ENCODE results near the gene POLN. TPM values are rescaled to one million over a fixed set of nuclear protein-coding genes. Genes with fewer than 3 reads are reported as not detected.

The POLN gene
- polyA plus RNA-seq, 3 donors: 0.08 to 0.33 (median 0.28) TPM

GRCh38 chr4:2127609-2128332 lies 114.2 kb downstream of the POLN start:
- no peak for DNase-seq
- no peak overlapping the region for H3K27ac ChIP-seq (ENCODE audit: low read depth in 1 of 2, low read length in 2 of 2)
- Mint-ChIP-seq H3K27ac (no peak overlapping the region), H3K4me1 (no peaks in the 10 kb centered on the region), H3K36me3 (no peaks in the 10 kb centered on the region), H3K4me3 (no peak overlapping the region), H3K27me3 (ENCODE audit: low read depth in 3 of 3) (peaks cover 11 to 17% (median 11%) of the 10 kb centered on the region in 3 donors), H3K9me3 (peaks cover 10 to 18% (median 13%) of the 10 kb centered on the region in 7 donors)
- H3K4me2 ChIP-seq (replicated peaks; ENCODE audit: extremely low read depth, low read length, poor library complexity, severe bottlenecking): no peak overlapping the region
- H3K4me3 ChIP-seq (replicated peaks in 1 of 3; ENCODE audit: low read depth in 2 of 3, low read length in 3 of 3): no peak overlapping the region
- intact Hi-C loops (cut with micrococcal nuclease): no loop called here
- no peaks in the 10 kb centered on the region for H3K4me1 ChIP-seq (ENCODE audit: control insufficient read depth in 1 of 2, insufficient read depth in 2 of 2, low read length in 2 of 2)
- WGBS (ENCODE audit: insufficient coverage): 93% methylated on average over 5 of the region's 20 CpGs
- no peaks in the 10 kb centered on the region for H4K20me1 ChIP-seq (ENCODE audit: insufficient read depth, low read length)
- TF ChIP-seq, protein P1, sequence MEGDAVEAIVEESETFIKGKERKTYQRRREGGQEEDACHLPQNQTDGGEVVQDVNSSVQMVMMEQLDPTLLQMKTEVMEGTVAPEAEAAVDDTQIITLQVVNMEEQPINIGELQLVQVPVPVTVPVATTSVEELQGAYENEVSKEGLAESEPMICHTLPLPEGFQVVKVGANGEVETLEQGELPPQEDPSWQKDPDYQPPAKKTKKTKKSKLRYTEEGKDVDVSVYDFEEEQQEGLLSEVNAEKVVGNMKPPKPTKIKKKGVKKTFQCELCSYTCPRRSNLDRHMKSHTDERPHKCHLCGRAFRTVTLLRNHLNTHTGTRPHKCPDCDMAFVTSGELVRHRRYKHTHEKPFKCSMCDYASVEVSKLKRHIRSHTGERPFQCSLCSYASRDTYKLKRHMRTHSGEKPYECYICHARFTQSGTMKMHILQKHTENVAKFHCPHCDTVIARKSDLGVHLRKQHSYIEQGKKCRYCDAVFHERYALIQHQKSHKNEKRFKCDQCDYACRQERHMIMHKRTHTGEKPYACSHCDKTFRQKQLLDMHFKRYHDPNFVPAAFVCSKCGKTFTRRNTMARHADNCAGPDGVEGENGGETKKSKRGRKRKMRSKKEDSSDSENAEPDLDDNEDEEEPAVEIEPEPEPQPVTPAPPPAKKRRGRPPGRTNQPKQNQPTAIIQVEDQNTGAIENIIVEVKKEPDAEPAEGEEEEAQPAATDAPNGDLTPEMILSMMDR (IDR thresholded peaks at IDR 0.05): no peak
- no peak overlapping the region for H2AFZ ChIP-seq (ENCODE audit: insufficient read depth, low read depth, low read length, poor library complexity, severe bottlenecking)
- H3K9ac ChIP-seq (ENCODE audit: insufficient read depth, low read length, poor library complexity, severe bottlenecking): no peak overlapping the region
- H3K79me2 ChIP-seq (ENCODE audit: insufficient read depth, low read length): no peaks in the 10 kb centered on the region
- no peaks in the 10 kb centered on the region for H3K36me3 ChIP-seq (replicated peaks in 1 of 2; ENCODE audit: control insufficient read depth in 1 of 2, insufficient read depth in 2 of 2, low read length in 2 of 2)
- H3K9me3 ChIP-seq (replicated peaks in 1 of 2; ENCODE audit: control insufficient read depth in 1 of 2, insufficient read depth in 1 of 2, low read length in 2 of 2): peaks cover 12 to 15% of the 10 kb centered on the region in 2 donors
- H3K27me3 ChIP-seq (ENCODE audit: control insufficient read depth in 2 of 2, insufficient read depth in 2 of 2, low read length in 2 of 2): peaks cover 0 to 3% of the 10 kb centered on the region in 2 donors

GRCh38 chr4:2126309-2127043 lies 115.4 kb downstream of the POLN start:
- H3K9ac ChIP-seq (ENCODE audit: insufficient read depth, low read length, poor library complexity, severe bottlenecking): no peak overlapping the region
- H3K4me3 ChIP-seq (replicated peaks in 1 of 3; ENCODE audit: low read depth in 2 of 3, low read length in 3 of 3): no peak overlapping the region
- H3K9me3 Mint-ChIP-seq: peaks cover 0 to 6% (median 2%) of the 10 kb centered on the region in 7 donors
- H3K27me3 ChIP-seq (ENCODE audit: control insufficient read depth in 2 of 2, insufficient read depth in 2 of 2, low read length in 2 of 2): peaks cover 2 to 5% of the 10 kb centered on the region in 2 donors
- H3K27ac ChIP-seq (ENCODE audit: low read depth in 1 of 2, low read length in 2 of 2): no peak overlapping the region
- DNase-seq: no peak
- TF ChIP-seq, protein P1 (IDR thresholded peaks at IDR 0.05): no peak
- intact Hi-C loops (cut with micrococcal nuclease): no loop called here
- H4K20me1 ChIP-seq (ENCODE audit: insufficient read depth, low read length): no peaks in the 10 kb centered on the region
- no peak overlapping the region for H3K27ac Mint-ChIP-seq
- H2AFZ ChIP-seq (ENCODE audit: insufficient read depth, low read depth, low read length, poor library complexity, severe bottlenecking): no peak overlapping the region
- no peaks in the 10 kb centered on the region for H3K4me1 ChIP-seq (ENCODE audit: control insufficient read depth in 1 of 2, insufficient read depth in 2 of 2, low read length in 2 of 2)
- H3K4me3 Mint-ChIP-seq: no peak overlapping the region
- no peak overlapping the region for H3K4me2 ChIP-seq (replicated peaks; ENCODE audit: extremely low read depth, low read length, poor library complexity, severe bottlenecking)
- H3K27me3 Mint-ChIP-seq (ENCODE audit: low read depth in 3 of 3): peaks cover 9 to 20% (median 12%) of the 10 kb centered on the region in 3 donors
- H3K36me3 Mint-ChIP-seq: no peaks in the 10 kb centered on the region
- H3K36me3 ChIP-seq (replicated peaks in 1 of 2; ENCODE audit: control insufficient read depth in 1 of 2, insufficient read depth in 2 of 2, low read length in 2 of 2): no peaks in the 10 kb centered on the region
- no peaks in the 10 kb centered on the region for H3K4me1 Mint-ChIP-seq
- H3K79me2 ChIP-seq (ENCODE audit: insufficient read depth, low read length): no peaks in the 10 kb centered on the region
- WGBS (ENCODE audit: insufficient coverage): 97% methylated on average over 14 of the region's 24 CpGs
- peaks cover 2 to 5% of the 10 kb centered on the region in 2 donors for H3K9me3 ChIP-seq (replicated peaks in 1 of 2; ENCODE audit: control insufficient read depth in 1 of 2, insufficient read depth in 1 of 2, low read length in 2 of 2)

Measured in CD14-positive monocyte (primary cell).